ENCODE results near the gene SLC35F1.

GRCh38 chr6:118297821-118298220, 390.8 kb downstream of the SLC35F1 start:
- no peak for TF ChIP-seq YY1 (IDR thresholded peaks at IDR 0.05; ENCODE audit: insufficient read depth, insufficient read length)
- no peak for TF ChIP-seq SUZ12 (IDR thresholded peaks at IDR 0.05; ENCODE audit: extremely low read depth, insufficient read depth, insufficient read length)
- TF ChIP-seq ZNF274 (IDR thresholded peaks at IDR 0.05; ENCODE audit: low read depth, low read length): no peak
